HFF-Myc (cell line): ENCODE measurements around the gene YRDC.
A peak's percentile ranks its signal among the peaks of the same experiment; 100 is the strongest.

ENCODE experiments used
- DNase-seq: peaks from one replicate; pipeline ENCODE4 v3.0.0-alpha.2; 2011; ENCODE audit warnings: low read depth; ENCODE audit errors: extremely low read depth
- H3K4me3 ChIP-seq: replicated peaks from 2 replicates; pipeline ENCODE4 v1.5.1; 2011; ENCODE audit warnings: low read depth, mild to moderate bottlenecking, control low read depth, low read length
- TF ChIP-seq, protein P1 (sequence below): IDR thresholded peaks from 2 replicates; pipeline ENCODE4 v1.5.1; 2012; ENCODE audit warnings: mild to moderate bottlenecking, low read depth, low read length, control low read depth; ENCODE audit errors: missing control alignments

YRDC gene, protein sequence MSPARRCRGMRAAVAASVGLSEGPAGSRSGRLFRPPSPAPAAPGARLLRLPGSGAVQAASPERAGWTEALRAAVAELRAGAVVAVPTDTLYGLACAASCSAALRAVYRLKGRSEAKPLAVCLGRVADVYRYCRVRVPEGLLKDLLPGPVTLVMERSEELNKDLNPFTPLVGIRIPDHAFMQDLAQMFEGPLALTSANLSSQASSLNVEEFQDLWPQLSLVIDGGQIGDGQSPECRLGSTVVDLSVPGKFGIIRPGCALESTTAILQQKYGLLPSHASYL

DNA sequence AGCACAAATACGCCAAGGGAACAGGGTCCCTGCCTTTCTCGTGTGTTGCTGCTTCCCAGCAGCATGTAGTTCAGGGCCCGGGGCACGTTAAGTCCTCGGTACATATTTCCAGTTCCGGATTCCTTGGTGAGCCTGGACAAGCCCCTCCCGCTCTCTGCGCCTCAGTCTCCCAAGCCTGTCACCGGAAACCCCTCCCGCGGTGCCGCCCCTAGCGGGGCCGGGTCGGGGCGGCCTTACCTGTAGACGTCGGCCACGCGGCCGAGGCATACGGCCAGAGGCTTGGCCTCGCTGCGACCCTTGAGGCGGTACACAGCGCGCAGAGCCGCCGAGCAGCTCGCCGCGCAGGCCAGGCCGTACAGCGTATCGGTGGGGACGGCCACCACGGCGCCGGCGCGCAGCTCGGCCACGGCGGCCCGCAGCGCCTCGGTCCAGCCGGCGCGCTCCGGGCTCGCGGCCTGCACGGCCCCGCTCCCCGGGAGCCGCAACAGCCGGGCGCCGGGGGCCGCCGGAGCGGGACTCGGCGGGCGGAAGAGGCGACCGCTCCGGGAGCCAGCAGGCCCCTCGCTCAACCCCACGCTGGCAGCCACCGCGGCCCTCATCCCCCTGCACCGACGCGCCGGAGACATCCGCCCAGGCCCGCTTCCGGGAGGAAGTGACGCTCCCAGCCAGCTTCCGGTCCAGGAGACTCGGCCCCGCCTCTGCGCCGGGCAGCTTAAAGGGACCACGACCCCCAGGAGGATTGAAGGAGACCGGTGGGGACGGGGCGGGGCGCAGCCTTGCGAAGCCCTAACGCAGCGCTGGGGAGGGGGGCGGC is at the start of gene YRDC, which contains the start of gene C1orf122:
Gene YRDC (minus strand): TSS at position 654 of the 814 bp plus-strand sequence. CDS start 28 bp downstream, at position 626.
Gene C1orf122 (plus strand): TSS at position 236 of the 814 bp plus-strand sequence. CDS start 615 bp downstream, outside the sequence.
- H3K4me3 ChIP-seq: peak within 1 kb of the TSS; percentile 76
- DNase-seq: peak; percentile 59
- TF ChIP-seq, protein P1, sequence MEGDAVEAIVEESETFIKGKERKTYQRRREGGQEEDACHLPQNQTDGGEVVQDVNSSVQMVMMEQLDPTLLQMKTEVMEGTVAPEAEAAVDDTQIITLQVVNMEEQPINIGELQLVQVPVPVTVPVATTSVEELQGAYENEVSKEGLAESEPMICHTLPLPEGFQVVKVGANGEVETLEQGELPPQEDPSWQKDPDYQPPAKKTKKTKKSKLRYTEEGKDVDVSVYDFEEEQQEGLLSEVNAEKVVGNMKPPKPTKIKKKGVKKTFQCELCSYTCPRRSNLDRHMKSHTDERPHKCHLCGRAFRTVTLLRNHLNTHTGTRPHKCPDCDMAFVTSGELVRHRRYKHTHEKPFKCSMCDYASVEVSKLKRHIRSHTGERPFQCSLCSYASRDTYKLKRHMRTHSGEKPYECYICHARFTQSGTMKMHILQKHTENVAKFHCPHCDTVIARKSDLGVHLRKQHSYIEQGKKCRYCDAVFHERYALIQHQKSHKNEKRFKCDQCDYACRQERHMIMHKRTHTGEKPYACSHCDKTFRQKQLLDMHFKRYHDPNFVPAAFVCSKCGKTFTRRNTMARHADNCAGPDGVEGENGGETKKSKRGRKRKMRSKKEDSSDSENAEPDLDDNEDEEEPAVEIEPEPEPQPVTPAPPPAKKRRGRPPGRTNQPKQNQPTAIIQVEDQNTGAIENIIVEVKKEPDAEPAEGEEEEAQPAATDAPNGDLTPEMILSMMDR: no peak

DNA sequence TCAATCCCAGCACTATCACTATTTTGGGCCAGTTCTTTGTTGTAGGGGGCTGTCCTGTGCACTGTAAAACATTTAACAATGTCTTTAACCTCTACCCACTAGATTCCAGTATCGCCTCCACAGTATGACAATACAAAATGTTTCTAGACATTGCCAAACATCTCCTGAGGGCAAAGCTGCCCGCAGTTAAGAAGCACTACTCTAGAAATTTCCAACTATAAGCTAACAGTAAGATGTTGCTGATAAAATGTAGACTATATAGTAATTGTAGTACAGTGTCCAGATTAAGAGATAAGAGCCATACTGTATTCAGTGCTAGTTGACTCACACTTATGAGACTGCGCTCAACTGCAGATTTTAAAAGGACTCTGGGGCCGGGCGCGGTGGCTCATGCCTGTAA is 46.4 kb upstream of the YRDC start:
- H3K4me3 ChIP-seq: no peak overlapping the region
- TF ChIP-seq, protein P1: no peak
- DNase-seq: no peak

DNA sequence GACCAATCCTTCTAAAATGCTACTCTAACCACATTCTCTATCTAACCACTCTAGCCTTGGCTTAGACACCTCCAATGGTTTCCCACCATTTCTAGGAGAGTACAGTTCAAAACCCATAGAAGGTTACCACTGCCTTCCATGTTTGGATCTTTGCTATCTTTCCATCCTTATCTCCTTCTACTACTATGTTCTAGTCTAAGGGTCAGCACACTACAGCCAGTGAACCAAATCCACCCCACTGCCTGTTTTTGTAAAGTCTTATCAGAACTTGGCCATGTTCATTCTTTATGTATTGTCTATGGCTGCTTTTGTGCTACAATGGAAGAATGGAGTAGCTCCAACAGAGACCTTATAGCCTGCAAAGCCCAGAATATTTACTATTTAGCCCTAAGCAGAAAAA is 45.1 kb upstream of the YRDC start:
- TF ChIP-seq, protein P1: no peak
- DNase-seq: no peak
- H3K4me3 ChIP-seq: no peak overlapping the region

DNA sequence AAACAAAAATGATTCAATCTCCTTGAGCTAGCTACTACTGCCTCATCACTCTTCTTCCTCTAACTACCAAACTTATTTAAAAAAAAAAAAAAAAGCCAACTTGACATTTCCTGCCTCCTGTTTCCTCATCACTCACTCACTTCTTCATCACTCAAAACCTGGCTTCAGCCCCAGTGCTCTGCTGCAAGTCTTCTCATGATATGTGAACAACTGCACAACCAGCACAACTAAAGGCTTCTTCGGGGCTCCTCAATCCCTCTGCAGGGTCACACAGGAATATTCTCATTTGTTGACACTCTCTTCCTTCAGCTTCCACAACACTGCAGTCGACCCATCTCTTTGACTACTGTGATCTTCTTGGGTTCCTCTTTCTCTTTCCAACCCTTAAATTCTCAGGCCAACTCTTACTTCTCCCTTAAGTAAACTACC is 43.8 kb upstream of the YRDC start:
- no peak for DNase-seq
- no peak overlapping the region for H3K4me3 ChIP-seq
- TF ChIP-seq, protein P1: no peak

DNA sequence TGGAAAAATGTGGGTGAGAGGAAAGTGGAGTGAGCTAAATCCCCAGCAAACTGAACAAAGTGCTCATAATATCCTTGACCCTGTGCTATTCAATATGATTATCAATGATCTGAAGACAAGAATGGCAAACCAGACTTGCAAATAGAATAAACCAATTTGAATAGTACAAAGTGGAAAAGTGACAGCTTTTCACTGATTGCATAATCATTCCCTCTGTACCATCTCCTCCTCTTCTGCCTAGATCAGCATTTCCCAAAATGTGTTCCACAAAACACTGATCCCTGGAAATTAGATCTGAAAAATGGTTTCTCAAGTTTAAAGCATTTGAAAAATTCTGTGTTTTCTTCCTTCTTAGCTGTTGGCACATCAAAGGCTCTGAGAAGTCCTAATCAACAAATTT is 43.3 kb upstream of the YRDC start:
- DNase-seq: no peak
- H3K4me3 ChIP-seq: no peak overlapping the region
- TF ChIP-seq, protein P1: no peak

DNA sequence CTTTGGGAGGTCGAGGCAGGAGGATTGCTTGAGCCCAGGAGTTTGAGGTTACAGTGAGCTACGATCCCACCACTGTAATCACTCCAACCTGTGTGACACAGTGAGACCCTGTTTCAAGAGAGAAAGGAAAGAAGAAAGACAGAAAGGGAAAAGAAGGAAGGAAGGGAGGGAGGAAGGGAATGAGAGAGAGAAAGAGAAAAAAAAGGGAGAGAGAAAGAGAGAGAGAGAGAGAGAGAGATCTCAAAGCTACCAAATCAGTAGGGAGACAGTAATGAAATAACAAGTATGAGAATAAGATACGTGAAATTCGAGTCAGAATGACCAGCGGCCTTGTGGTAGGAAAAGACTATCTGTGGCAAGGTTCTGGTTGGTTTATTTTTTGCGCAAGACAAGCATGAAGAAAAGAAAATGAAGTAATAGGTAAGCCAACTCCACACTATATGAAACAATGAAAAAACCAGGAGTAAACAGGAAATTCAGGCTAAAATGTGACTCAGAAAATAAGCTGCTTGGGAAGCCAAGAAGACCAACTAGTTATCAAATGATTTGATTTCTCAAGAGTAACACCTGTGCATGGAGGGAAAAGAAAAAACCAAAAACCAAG is 42.4 kb upstream of the YRDC start:
- H3K4me3 ChIP-seq: no peak overlapping the region
- TF ChIP-seq, protein P1: no peak
- DNase-seq: no peak
